Measurements from ENCODE around the gene CACNA1D.

CACNA1D gene

DNA sequence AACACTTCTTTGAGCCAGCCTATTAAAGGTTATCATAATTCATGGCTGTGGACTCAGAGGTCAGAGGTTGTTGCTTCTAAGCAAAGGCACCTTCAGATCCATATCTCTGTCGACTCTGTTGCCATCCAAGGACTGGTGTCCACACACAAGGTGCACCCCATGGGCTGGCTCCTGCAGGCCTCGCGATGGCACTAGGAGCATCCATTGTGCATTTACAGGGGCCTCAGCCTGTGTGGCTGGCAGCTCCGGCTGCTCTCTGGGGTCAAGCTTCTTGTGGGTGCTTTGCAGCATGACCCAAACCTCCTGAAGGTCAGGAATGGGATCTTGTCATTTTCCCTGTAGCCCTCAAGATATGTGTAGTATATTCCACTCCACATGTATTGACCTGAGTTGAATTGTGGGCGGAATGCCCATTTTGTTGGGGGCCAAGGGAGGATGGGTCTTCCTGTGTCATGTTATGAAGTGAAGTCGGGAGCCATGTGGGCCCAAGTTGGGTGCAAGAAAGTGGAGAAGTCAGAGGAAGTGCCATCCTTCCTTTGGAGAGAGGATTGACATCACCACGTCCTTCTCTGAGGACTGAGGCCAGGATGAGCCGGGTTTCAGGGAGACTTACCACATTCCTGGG is 308.0 kb downstream of the CACNA1D start:
- Histone ChIP-seq H4K8ac (ENCODE audit: low read depth, low read length) (no peak overlapping the region), H2BK120ac (ENCODE audit: low read depth, low read length) (no peak overlapping the region), H3K27me3 (ENCODE audit: control insufficient read depth in 3 of 3, insufficient read depth in 3 of 3, low read depth in 1 of 3, low read length in 3 of 3) (no peaks in the 10 kb centered on the region), H2BK5ac (ENCODE audit: low read length) (no peak overlapping the region), H3K27ac (replicated peaks; ENCODE audit: low read length) (no peak overlapping the region), H2AFZ (ENCODE audit: low read length) (no peak overlapping the region), H3K79me1 (ENCODE audit: low read depth, low read length) (no peaks in the 10 kb centered on the region), H3K23ac (ENCODE audit: low read depth, low read length, poor library complexity) (no peak overlapping the region), H3K18ac (ENCODE audit: low read length) (no peak overlapping the region), H2AK5ac (ENCODE audit: low read depth, low read length) (no peak overlapping the region), H3K36me3 (replicated peaks in 1 of 2; ENCODE audit: control insufficient read depth in 2 of 2, insufficient read depth in 2 of 2, low read length in 2 of 2) (no peaks in the 10 kb centered on the region), H3K9me3 (replicated peaks in 1 of 2; ENCODE audit: control insufficient read depth in 2 of 2, insufficient read depth in 1 of 2, low read depth in 1 of 2, low read length in 2 of 2) (peaks cover 0 to 1% of the 10 kb centered on the region in 2 donors), H4K91ac (ENCODE audit: low read depth, low read length, poor library complexity) (no peak overlapping the region), H2BK15ac (ENCODE audit: low read length) (no peak overlapping the region), H3K4ac (ENCODE audit: low read length) (no peak overlapping the region), H3K14ac (ENCODE audit: low read length) (no peak overlapping the region), H3K9ac (ENCODE audit: low read depth, low read length, poor library complexity) (no peak overlapping the region), H3K4me2 (ENCODE audit: insufficient read depth, low read length, poor library complexity, severe bottlenecking) (no peak overlapping the region), H3K4me1 (ENCODE audit: control insufficient read depth in 2 of 2, insufficient read depth in 1 of 2, low read depth in 1 of 2, low read length in 2 of 2) (peaks cover 16 to 22% of the 10 kb centered on the region in 2 donors), H3K4me3 (ENCODE audit: low read length in 2 of 2) (no peak overlapping the region), H2BK12ac (ENCODE audit: low read length) (no peak overlapping the region)
- WGBS, 2 donors (ENCODE audit: extremely low coverage in 2 of 2, insufficient read length in 2 of 2, insufficient replicate concordance in 1 of 2), result no CpG with 5 or more reads among the region's 8 CpGs
- DNase-seq (ENCODE audit: low spot score), result no peak

DNA sequence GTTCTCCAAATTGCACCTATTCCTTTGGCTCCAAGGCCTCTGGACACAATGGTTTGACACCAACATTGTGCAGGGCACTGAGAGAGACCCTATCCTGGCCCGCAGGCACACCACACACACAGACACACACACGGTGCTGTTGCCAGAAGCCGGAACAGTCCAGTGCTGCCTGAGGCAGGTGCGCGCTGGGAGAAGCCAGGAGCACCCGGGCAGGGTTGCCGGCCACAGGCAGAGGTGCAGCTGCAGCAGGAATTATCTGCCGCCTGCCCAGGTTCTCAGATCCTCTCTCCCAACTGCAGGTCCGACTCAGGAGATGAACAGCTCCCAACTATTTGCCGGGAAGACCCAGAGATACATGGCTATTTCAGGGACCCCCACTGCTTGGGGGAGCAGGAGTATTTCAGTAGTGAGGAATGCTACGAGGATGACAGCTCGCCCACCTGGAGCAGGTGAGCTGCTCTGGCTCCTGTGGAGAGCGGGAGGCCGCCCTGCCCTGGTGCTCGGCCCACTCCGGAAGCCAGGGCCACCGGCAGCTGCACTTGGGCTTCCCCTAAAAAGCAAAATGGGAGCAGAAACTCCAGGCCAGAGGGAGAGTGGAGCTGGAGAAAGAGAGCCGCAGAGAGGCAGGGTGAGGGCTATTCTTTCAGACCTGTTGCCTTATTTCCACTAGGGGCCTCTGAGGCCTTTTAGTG is 308.9 kb downstream of the CACNA1D start:
- Histone ChIP-seq H3K4me2 (ENCODE audit: insufficient read depth, low read length, poor library complexity, severe bottlenecking) (no peak overlapping the region), H3K9me3 (replicated peaks in 1 of 2; ENCODE audit: control insufficient read depth in 2 of 2, insufficient read depth in 1 of 2, low read depth in 1 of 2, low read length in 2 of 2) (peaks cover 0 to 1% of the 10 kb centered on the region in 2 donors), H3K4me1 (ENCODE audit: control insufficient read depth in 2 of 2, insufficient read depth in 1 of 2, low read depth in 1 of 2, low read length in 2 of 2) (peaks cover 16 to 22% of the 10 kb centered on the region in 2 donors), H3K14ac (ENCODE audit: low read length) (no peak overlapping the region), H3K4ac (ENCODE audit: low read length) (no peak overlapping the region), H3K36me3 (replicated peaks in 1 of 2; ENCODE audit: control insufficient read depth in 2 of 2, insufficient read depth in 2 of 2, low read length in 2 of 2) (no peaks in the 10 kb centered on the region), H3K9ac (ENCODE audit: low read depth, low read length, poor library complexity) (no peak overlapping the region), H2BK120ac (ENCODE audit: low read depth, low read length) (peak overlapping the region; percentile 47), H3K23ac (ENCODE audit: low read depth, low read length, poor library complexity) (no peak overlapping the region), H3K27me3 (ENCODE audit: control insufficient read depth in 3 of 3, insufficient read depth in 3 of 3, low read depth in 1 of 3, low read length in 3 of 3) (no peaks in the 10 kb centered on the region), H3K27ac (replicated peaks; ENCODE audit: low read length) (no peak overlapping the region), H2BK15ac (ENCODE audit: low read length) (peak overlapping the region; percentile 22), H2BK12ac (ENCODE audit: low read length) (no peak overlapping the region), H3K79me1 (ENCODE audit: low read depth, low read length) (no peaks in the 10 kb centered on the region), H3K4me3 (ENCODE audit: low read length in 2 of 2) (no peak overlapping the region), H4K8ac (ENCODE audit: low read depth, low read length) (no peak overlapping the region), H4K91ac (ENCODE audit: low read depth, low read length, poor library complexity) (no peak overlapping the region), H3K18ac (ENCODE audit: low read length) (peak overlapping the region; percentile 74), H2BK5ac (ENCODE audit: low read length) (peak overlapping the region; percentile 89), H2AK5ac (ENCODE audit: low read depth, low read length) (peak overlapping the region; percentile 59), H2AFZ (ENCODE audit: low read length) (peak overlapping the region; percentile 14)
- no CpG with 5 or more reads among the region's 18 CpGs for WGBS, 2 donors (ENCODE audit: extremely low coverage in 2 of 2, insufficient read length in 2 of 2, insufficient replicate concordance in 1 of 2)
- no peak for DNase-seq (ENCODE audit: low spot score)

DNA sequence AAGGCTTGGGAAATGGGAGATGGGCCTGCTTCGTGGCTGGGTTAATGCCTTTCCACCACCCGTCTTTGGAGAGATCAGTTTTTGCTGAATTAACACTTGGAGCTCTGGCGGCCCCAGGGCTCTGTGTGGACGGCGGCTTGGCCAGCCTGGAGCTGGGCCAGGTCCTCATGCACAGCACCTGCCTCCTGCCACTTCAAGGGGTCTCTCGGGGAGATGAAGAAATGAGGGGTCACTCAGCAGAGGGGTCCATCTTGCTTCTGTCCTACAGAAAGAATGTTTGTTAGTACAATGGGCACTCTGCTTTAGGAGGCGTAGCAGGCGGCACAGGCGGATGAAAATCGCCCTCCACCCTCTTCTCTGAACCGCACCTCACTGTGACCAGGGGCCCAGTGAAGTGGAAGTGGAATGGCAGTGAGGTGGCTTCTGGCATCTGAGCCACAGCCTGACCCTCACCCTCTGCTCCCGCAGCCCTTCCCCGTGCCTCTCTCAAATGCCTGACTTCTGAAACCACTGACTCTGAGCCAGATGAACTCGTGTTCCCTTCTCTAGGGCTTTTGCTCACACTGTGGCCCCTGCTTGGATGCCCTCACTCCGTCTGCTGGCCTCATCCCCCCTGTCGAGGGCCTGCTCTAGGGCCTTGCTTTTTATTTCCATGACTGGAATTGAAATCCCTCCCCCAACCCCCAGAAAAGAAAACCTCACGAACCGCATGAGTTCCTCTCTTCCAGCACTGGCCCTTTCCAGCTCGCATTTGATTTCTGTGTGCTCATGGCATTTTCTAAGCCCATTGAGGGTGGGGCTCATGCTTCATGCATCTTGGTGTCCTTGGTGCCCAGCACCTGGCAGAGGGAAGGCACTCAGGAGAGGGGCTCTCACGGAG is 309.6 kb downstream of the CACNA1D start:
- Histone ChIP-seq H3K9me3 (replicated peaks in 1 of 2; ENCODE audit: control insufficient read depth in 2 of 2, insufficient read depth in 1 of 2, low read depth in 1 of 2, low read length in 2 of 2) (peaks cover 0 to 1% of the 10 kb centered on the region in 2 donors), H3K27ac (replicated peaks; ENCODE audit: low read length) (no peak overlapping the region), H3K36me3 (replicated peaks in 1 of 2; ENCODE audit: control insufficient read depth in 2 of 2, insufficient read depth in 2 of 2, low read length in 2 of 2) (no peaks in the 10 kb centered on the region), H2BK15ac (ENCODE audit: low read length) (peak overlapping the region; percentile 22), H3K18ac (ENCODE audit: low read length) (peak overlapping the region; percentile 89), H3K4me3 (ENCODE audit: low read length in 2 of 2) (no peak overlapping the region), H3K79me1 (ENCODE audit: low read depth, low read length) (no peaks in the 10 kb centered on the region), H4K91ac (ENCODE audit: low read depth, low read length, poor library complexity) (no peak overlapping the region), H3K9ac (ENCODE audit: low read depth, low read length, poor library complexity) (no peak overlapping the region), H2BK12ac (ENCODE audit: low read length) (no peak overlapping the region), H3K14ac (ENCODE audit: low read length) (no peak overlapping the region), H3K27me3 (ENCODE audit: control insufficient read depth in 3 of 3, insufficient read depth in 3 of 3, low read depth in 1 of 3, low read length in 3 of 3) (no peaks in the 10 kb centered on the region), H2BK5ac (ENCODE audit: low read length) (peak overlapping the region; percentile 89), H2BK120ac (ENCODE audit: low read depth, low read length) (no peak overlapping the region), H3K4me2 (ENCODE audit: insufficient read depth, low read length, poor library complexity, severe bottlenecking) (no peak overlapping the region), H2AK5ac (ENCODE audit: low read depth, low read length) (peak overlapping the region; percentile 50), H3K4ac (ENCODE audit: low read length) (no peak overlapping the region), H2AFZ (ENCODE audit: low read length) (peak overlapping the region; percentile 14), H3K4me1 (ENCODE audit: control insufficient read depth in 2 of 2, insufficient read depth in 1 of 2, low read depth in 1 of 2, low read length in 2 of 2) (peaks cover 16 to 20% of the 10 kb centered on the region in 2 donors), H3K23ac (ENCODE audit: low read depth, low read length, poor library complexity) (no peak overlapping the region), H4K8ac (ENCODE audit: low read depth, low read length) (no peak overlapping the region)
- DNase-seq (ENCODE audit: low spot score), result no peak
- WGBS, 2 donors (ENCODE audit: extremely low coverage in 2 of 2, insufficient read length in 2 of 2, insufficient replicate concordance in 1 of 2), result no CpG with 5 or more reads among the region's 20 CpGs

Data from neuronal stem cell (in vitro differentiated cells).